HG03460 (cell line): ENCODE results near the gene PGRMC2.

Experiments used
- ATAC-seq: cut with Tn5 transposase; IDR thresholded peaks from one replicate; pipeline ENCODE4 v1.9.1; 2021; ENCODE audit not compliant: unreplicated experiment

PGRMC2 gene

GRCh38 chr4:128225148-128225547, 62.5 kb downstream of the PGRMC2 start:
- ATAC-seq: no peak

DNA sequence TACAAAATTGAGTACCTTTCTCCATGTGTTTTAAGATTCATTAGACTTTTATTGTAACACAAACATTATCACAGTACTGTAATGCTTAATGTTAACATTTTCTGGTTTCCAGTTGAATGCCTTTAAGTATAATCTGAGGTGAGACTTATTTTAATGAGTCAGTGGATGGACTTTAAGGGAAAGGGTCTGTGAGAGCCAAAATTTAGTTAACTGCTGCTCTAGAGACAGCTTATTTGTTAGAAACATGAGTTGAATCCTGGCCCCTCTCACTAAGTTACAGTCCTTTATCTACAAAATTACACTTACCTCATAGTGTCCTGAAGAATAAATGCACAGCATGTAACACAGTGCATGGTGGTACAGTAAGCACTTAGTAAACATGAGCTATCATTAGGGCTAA, 66.0 kb downstream of the PGRMC2 start:
- ATAC-seq: no peak

GRCh38 chr4:128220286-128221235, 67.1 kb downstream of the PGRMC2 start:
- ATAC-seq: peak; percentile 62
